ENCODE data around the gene MERTK. TPM values are rescaled to one million over a fixed set of nuclear protein-coding genes. Genes with fewer than 3 reads are reported as not detected.

Gene MERTK
- total and polyA plus RNA-seq, 2 donors (not counting 1 experiment from before 2014, with no cell fraction given), result 0.04 to 0.34 TPM

DNA sequence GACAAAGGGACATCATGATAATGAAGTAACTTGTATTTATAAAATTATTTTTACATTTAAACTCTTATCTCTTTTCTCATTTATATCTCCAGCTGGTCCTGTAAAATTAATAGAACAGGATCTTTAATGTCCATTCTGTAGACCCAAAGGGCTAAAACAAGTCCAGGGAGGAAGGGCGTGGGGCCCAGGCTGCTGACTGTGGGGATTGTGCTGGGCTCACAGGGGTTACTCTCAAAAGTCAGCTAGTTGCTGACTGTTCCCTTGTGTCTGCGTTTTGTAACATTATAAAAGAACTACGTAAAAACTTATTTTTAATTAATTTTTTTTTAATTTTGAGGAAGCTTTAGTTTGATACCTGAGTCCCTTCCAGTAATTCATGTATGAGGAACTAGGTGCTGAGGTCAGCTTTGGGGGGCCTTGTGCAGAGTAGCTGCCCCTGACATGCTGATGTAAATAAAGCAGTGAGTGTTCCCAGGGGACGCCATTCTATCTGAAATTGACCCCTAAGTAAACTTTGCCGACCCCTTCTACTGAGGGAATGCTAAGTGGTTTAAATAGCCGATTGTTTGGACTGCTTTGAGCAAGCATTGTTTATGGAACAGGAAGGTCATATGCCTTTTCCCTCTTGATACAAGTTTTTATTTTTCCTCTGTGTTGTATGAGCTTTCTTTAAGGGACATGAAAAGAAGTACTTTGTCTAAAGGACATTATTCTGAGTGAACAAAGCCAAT lies 56.4 kb downstream of the MERTK start:
- 71% methylated on average over 4 of the region's 6 CpGs for WGBS (ENCODE audit: insufficient coverage)
- Mint-ChIP-seq H3K4me1 (no peaks in the 10 kb centered on the region), H3K4me3 (no peak overlapping the region), H3K27me3 (peaks cover 19% of the 10 kb centered on the region), H3K27ac (no peak overlapping the region), H3K9me3 (ENCODE audit: insufficient read depth) (no peaks in the 10 kb centered on the region)
- H3K27ac ChIP-seq (ENCODE audit: low read length in 2 of 2), result no peak overlapping the region
- H3K79me2 ChIP-seq (ENCODE audit: control insufficient read depth, insufficient read depth, low read length), result no peaks in the 10 kb centered on the region
- peaks cover 0 to 3% (median 0%) of the 10 kb centered on the region in 4 experiments for H3K27me3 ChIP-seq (replicated peaks in 1 of 4; ENCODE audit: control extremely low read depth in 1 of 4, control insufficient read depth in 3 of 4, insufficient read depth in 4 of 4, low read length in 3 of 4)
- H3K4me3 ChIP-seq (ENCODE audit: control extremely low read depth in 1 of 5, extremely low read depth in 1 of 5, insufficient read depth in 1 of 5, low read depth in 2 of 5, low read length in 4 of 5), result no peak overlapping the region
- H3K4me1 ChIP-seq (ENCODE audit: control insufficient read depth in 2 of 2, insufficient read depth in 2 of 2, low read length in 2 of 2), result no peaks in the 10 kb centered on the region
- TF ChIP-seq CTCF (IDR thresholded peaks at IDR 0.05), result no peak
- no peak for TF ChIP-seq EZH2 (IDR thresholded peaks at IDR 0.05; ENCODE audit: borderline replicate concordance, insufficient read depth, low read depth, low read length, poor library complexity, severe bottlenecking)
- no peak overlapping the region for H3K9ac ChIP-seq (ENCODE audit: low read length)
- H2AFZ ChIP-seq (ENCODE audit: insufficient read depth, low read depth, low read length, poor library complexity, severe bottlenecking), result no peak overlapping the region
- no peak for DNase-seq
- H3K9me3 ChIP-seq (ENCODE audit: control extremely low read depth in 1 of 3, control insufficient read depth in 2 of 3, insufficient read depth in 1 of 3, low read length in 2 of 3), result no peaks in the 10 kb centered on the region
- H3K36me3 ChIP-seq (replicated peaks in 1 of 2; ENCODE audit: control extremely low read depth in 1 of 2, control insufficient read depth in 1 of 2, extremely low read depth in 1 of 2, insufficient read depth in 2 of 2, low read length in 1 of 2), result no peaks in the 10 kb centered on the region
- no peak overlapping the region for H3K4me2 ChIP-seq (replicated peaks; ENCODE audit: low read depth, low read length, poor library complexity, severe bottlenecking)
- no peak for ATAC-seq (ENCODE audit: low read depth)
- ChIA-PET CTCF (no interaction called here), POLR2A (no interaction called here)
- intact Hi-C loops (cut with micrococcal nuclease), result no loop called here
- no peaks in the 10 kb centered on the region for H4K20me1 ChIP-seq (ENCODE audit: control insufficient read depth, insufficient read depth, low read length, poor library complexity, severe bottlenecking)

DNA sequence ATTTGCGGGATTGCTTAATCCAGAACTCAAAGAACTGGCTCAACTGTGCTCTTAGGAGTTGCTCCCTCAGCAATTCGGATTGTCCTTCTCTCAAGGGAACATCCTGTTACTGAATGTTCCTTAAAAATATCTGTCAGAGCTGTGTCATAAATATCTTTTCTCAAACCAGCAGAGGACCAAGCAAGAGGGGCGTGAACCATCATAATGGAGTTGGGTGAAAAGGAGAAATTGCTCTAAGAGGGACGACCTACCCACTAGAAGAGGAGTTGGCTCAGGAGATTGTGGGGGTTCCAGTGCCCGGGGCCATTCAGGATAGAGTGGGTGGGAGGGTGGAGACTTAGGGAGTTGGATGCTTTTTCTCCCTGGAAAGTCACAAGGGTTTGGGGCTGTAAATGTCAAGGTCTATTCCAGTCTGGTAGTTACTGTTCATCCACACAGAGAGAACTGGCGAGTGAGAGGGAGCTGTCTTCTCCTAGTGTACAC lies 59.5 kb downstream of the MERTK start:
- CTCF ChIA-PET, result no interaction called here
- 86% methylated on average over 4 of the region's 6 CpGs for WGBS (ENCODE audit: insufficient coverage)
- ATAC-seq (ENCODE audit: low read depth), result no peak

More for the DNA sequence above, 59.5 kb downstream of the MERTK start:
- no peak overlapping the region for H3K4me3 Mint-ChIP-seq
- Histone ChIP-seq H3K27ac (ENCODE audit: low read length in 2 of 2) (no peak overlapping the region), H3K79me2 (ENCODE audit: control insufficient read depth, insufficient read depth, low read length) (no peaks in the 10 kb centered on the region), H3K9me3 (ENCODE audit: control extremely low read depth in 1 of 3, control insufficient read depth in 2 of 3, insufficient read depth in 1 of 3, low read length in 2 of 3) (no peaks in the 10 kb centered on the region), H2AFZ (ENCODE audit: insufficient read depth, low read depth, low read length, poor library complexity, severe bottlenecking) (no peak overlapping the region), H4K20me1 (ENCODE audit: control insufficient read depth, insufficient read depth, low read length, poor library complexity, severe bottlenecking) (no peaks in the 10 kb centered on the region), H3K4me1 (ENCODE audit: control insufficient read depth in 2 of 2, insufficient read depth in 2 of 2, low read length in 2 of 2) (no peaks in the 10 kb centered on the region), H3K9ac (ENCODE audit: low read length) (no peak overlapping the region), H3K4me2 (replicated peaks; ENCODE audit: low read depth, low read length, poor library complexity, severe bottlenecking) (no peak overlapping the region), H3K27me3 (replicated peaks in 1 of 4; ENCODE audit: control extremely low read depth in 1 of 4, control insufficient read depth in 3 of 4, insufficient read depth in 4 of 4, low read length in 3 of 4) (peaks cover 0 to 3% (median 0%) of the 10 kb centered on the region in 4 experiments), H3K36me3 (replicated peaks in 1 of 2; ENCODE audit: control extremely low read depth in 1 of 2, control insufficient read depth in 1 of 2, extremely low read depth in 1 of 2, insufficient read depth in 2 of 2, low read length in 1 of 2) (no peaks in the 10 kb centered on the region), H3K4me3 (ENCODE audit: control extremely low read depth in 1 of 5, extremely low read depth in 1 of 5, insufficient read depth in 1 of 5, low read depth in 2 of 5, low read length in 4 of 5) (no peak overlapping the region)
- H3K27ac Mint-ChIP-seq, result no peak overlapping the region
- POLR2A ChIA-PET, result no interaction called here
- H3K27me3 Mint-ChIP-seq, result peaks cover 18% of the 10 kb centered on the region
- intact Hi-C loops (cut with micrococcal nuclease), result no loop called here
- DNase-seq, result no peak
- H3K9me3 Mint-ChIP-seq (ENCODE audit: insufficient read depth), result no peaks in the 10 kb centered on the region
- TF ChIP-seq EZH2 (IDR thresholded peaks at IDR 0.05; ENCODE audit: borderline replicate concordance, insufficient read depth, low read depth, low read length, poor library complexity, severe bottlenecking), result no peak
- no peak for TF ChIP-seq CTCF (IDR thresholded peaks at IDR 0.05)
- H3K4me1 Mint-ChIP-seq, result no peaks in the 10 kb centered on the region
